CD14-positive monocyte (primary cell): ENCODE results near the gene ABCA3. TPM values are rescaled to one million over a fixed set of nuclear protein-coding genes. Genes with fewer than 3 reads are reported as not detected.
A peak's percentile ranks its signal among the peaks of the same experiment; 100 is the strongest.

ENCODE experiments used
- DNase-seq, 3 donors: peaks; one replicate each; pipeline ENCODE4 v3.0.0-alpha.2; 2011 to 2022
- H2AFZ ChIP-seq: 2 replicates; pipeline ENCODE4 v1.6.0; 2012; ENCODE audit warnings: mild to moderate bottlenecking, low read depth, low read length, inconsistent platforms; ENCODE audit not compliant: insufficient read depth, poor library complexity, severe bottlenecking
- H3K27ac ChIP-seq, 2 donors: 1 replicate in 1 of 2; 2 replicates in 1 of 2; pipeline ENCODE4 v1.5.1; 2012 to 2013; ENCODE audit warnings: low read length in 2 of 2, control low read depth in 1 of 2, inconsistent platforms in 1 of 2, low read depth in 1 of 2, mild to moderate bottlenecking in 1 of 2
- H3K27me3 ChIP-seq, 2 donors: one replicate each; pipeline versions ENCODE4 v1.6.0 to v1.6.1; 2011 to 2013; ENCODE audit warnings: low read length in 2 of 2; ENCODE audit not compliant: control insufficient read depth in 2 of 2, insufficient read depth in 2 of 2
- H3K36me3 ChIP-seq, 2 donors: replicated peaks in 1 of 2; 1 replicate in 1 of 2; 2 replicates in 1 of 2; pipeline versions ENCODE4 v1.5.1 to v1.6.1; 2012 to 2013; ENCODE audit warnings: low read length in 2 of 2, control low read depth in 1 of 2, inconsistent platforms in 1 of 2, mild to moderate bottlenecking in 1 of 2; ENCODE audit not compliant: insufficient read depth in 2 of 2, control insufficient read depth in 1 of 2
- H3K4me1 ChIP-seq, 2 donors: 1 replicate in 1 of 2; 2 replicates in 1 of 2; pipeline versions ENCODE4 v1.5.1 to v1.6.1; 2012 to 2013; ENCODE audit warnings: low read length in 2 of 2, control low read depth in 1 of 2, inconsistent platforms in 1 of 2, mild to moderate bottlenecking in 1 of 2, moderate library complexity in 1 of 2; ENCODE audit not compliant: insufficient read depth in 2 of 2, control insufficient read depth in 1 of 2
- H3K4me2 ChIP-seq: replicated peaks from 2 replicates; pipeline ENCODE3; 2012; ENCODE audit warnings: low read length, moderate library complexity, mild to moderate bottlenecking; ENCODE audit not compliant: poor library complexity, severe bottlenecking; ENCODE audit errors: extremely low read depth
- H3K4me3 ChIP-seq, 3 experiments: fragments of 200-600 bp in 1 of 3; sonication (generic) in 1 of 3; replicated peaks in 1 of 3; 1 replicate in 2 of 3; 2 replicates in 1 of 3; pipeline ENCODE4 v1.5.1; 2011 to 2013; ENCODE audit warnings: low read length in 3 of 3, mild to moderate bottlenecking in 3 of 3, control low read depth in 2 of 3, low read depth in 2 of 3, inconsistent platforms in 1 of 3, moderate library complexity in 1 of 3
- H3K79me2 ChIP-seq: 2 replicates; pipeline ENCODE4 v1.6.0; 2012; ENCODE audit warnings: mild to moderate bottlenecking, control low read depth, inconsistent platforms, low read length, moderate library complexity; ENCODE audit not compliant: insufficient read depth
- H3K9ac ChIP-seq: 2 replicates; pipeline ENCODE4 v1.6.0; 2017; ENCODE audit warnings: low read length, mild to moderate bottlenecking; ENCODE audit not compliant: insufficient read depth, poor library complexity, severe bottlenecking
- H3K9me3 ChIP-seq, 2 donors: replicated peaks in 1 of 2; 1 replicate in 1 of 2; 2 replicates in 1 of 2; pipeline versions ENCODE4 v1.5.1 to v1.6.1; 2012 to 2013; ENCODE audit warnings: low read length in 2 of 2, control low read depth in 1 of 2; ENCODE audit not compliant: control insufficient read depth in 1 of 2, insufficient read depth in 1 of 2
- H4K20me1 ChIP-seq: 2 replicates; pipeline ENCODE4 v1.6.0; 2012; ENCODE audit warnings: mild to moderate bottlenecking, low read length, control low read depth, moderate library complexity; ENCODE audit not compliant: insufficient read depth
- H3K27ac Mint-ChIP-seq, 7 donors: one replicate each; pipeline ENCODE4 v1.8.0; 2020; ENCODE audit warnings: mild to moderate bottlenecking in 7 of 7, mixed read lengths in 7 of 7, moderate library complexity in 6 of 7, inconsistent platforms in 2 of 7
- H3K27me3 Mint-ChIP-seq, 3 donors: one replicate each; pipeline ENCODE4 v1.8.0; 2021 to 2022; ENCODE audit warnings: low read depth in 3 of 3, mild to moderate bottlenecking in 3 of 3, mixed read lengths in 3 of 3, moderate library complexity in 3 of 3, inconsistent platforms in 1 of 3
- H3K36me3 Mint-ChIP-seq, 2 donors: one replicate each; pipeline ENCODE4 v1.8.0; 2020; ENCODE audit warnings: mixed read lengths in 2 of 2, inconsistent platforms in 1 of 2, mild to moderate bottlenecking in 1 of 2
- H3K4me1 Mint-ChIP-seq: one replicate; pipeline ENCODE4 v1.8.0; 2020; ENCODE audit warnings: mild to moderate bottlenecking, mixed read lengths
- H3K4me3 Mint-ChIP-seq, 2 donors: one replicate each; pipeline ENCODE4 v1.8.0; 2020; ENCODE audit warnings: mild to moderate bottlenecking in 2 of 2, mixed read lengths in 2 of 2, moderate library complexity in 1 of 2
- H3K9me3 Mint-ChIP-seq, 7 donors: one replicate each; pipeline ENCODE4 v1.8.0; 2020 to 2022; ENCODE audit warnings: mixed read lengths in 7 of 7, mild to moderate bottlenecking in 6 of 7, moderate library complexity in 6 of 7, inconsistent platforms in 2 of 7
- CTCF ChIP-seq: fragments of 200-600 bp; IDR thresholded peaks from one replicate; pipeline ENCODE4 v1.8.0; 2022; ENCODE audit warnings: antibody characterized with exemption, mild to moderate bottlenecking
- WGBS: methylation state at CpG from one replicate; pipeline ENCODE4 v1.1.5; 2013; ENCODE audit warnings: missing lambda C conversion rate; ENCODE audit not compliant: insufficient coverage; 5-methylcytosine and 5-hydroxymethylcytosine counted together
- intact Hi-C, 2 donors: fragments of 100-400 bp; cut with micrococcal nuclease; formaldehyde crosslinking; loops; one replicate each; pipeline versions ENCODE4 v1.15.0 to v1.15.1; 2023
- polyA plus RNA-seq, 3 donors: library from polyadenylated mRNA; depleted of rRNA in 1 of 3; unstranded in 2 of 3; stranded (reverse) in 1 of 3; fragments of 300-500 nt in 2 of 3; fragments of >200 nt in 1 of 3; fragmentation: Illumina TruSeq in 2 of 3; gene quantifications; 1 replicate in 2 of 3; 2 replicates in 1 of 3; pipeline ENCODE4 v1.2.3, GENCODE V29; 2012 to 2021

The ABCA3 gene
- polyA plus RNA-seq, 3 donors: 0.06 to 1.2 (median 0.68) TPM

GRCh38 chr16:2358811-2359210 lies 18.3 kb upstream of the ABCA3 start:
- Histone ChIP-seq H3K4me2 (no peak overlapping the region), H3K79me2 (no peaks in the 10 kb centered on the region), H3K9ac (no peak overlapping the region), H3K4me3 (no peak overlapping the region), H3K36me3 (no peaks in the 10 kb centered on the region), H2AFZ (no peak overlapping the region), H3K27me3 (peaks cover 11 to 19% of the 10 kb centered on the region in 2 donors), H3K4me1 (no peaks in the 10 kb centered on the region), H4K20me1 (no peaks in the 10 kb centered on the region), H3K9me3 (no peaks in the 10 kb centered on the region), H3K27ac (no peak overlapping the region)
- Mint-ChIP-seq H3K36me3 (no peaks in the 10 kb centered on the region), H3K27ac (no peak overlapping the region), H3K9me3 (peaks cover 0 to 3% (median 0%) of the 10 kb centered on the region in 7 donors), H3K4me1 (no peaks in the 10 kb centered on the region), H3K4me3 (no peak overlapping the region), H3K27me3 (peaks cover 10 to 35% (median 21%) of the 10 kb centered on the region in 3 donors)
- no CpG with 5 or more reads among the region's 3 CpGs for WGBS
- intact Hi-C loops: no loop called here
- TF ChIP-seq CTCF: no peak
- peak in 2 of 3 donors; percentile 4 to 12 for DNase-seq

- Mint-ChIP-seq H3K27ac (no peak overlapping the region), H3K4me1 (no peaks in the 10 kb centered on the region), H3K36me3 (no peaks in the 10 kb centered on the region), H3K27me3 (peaks cover 11 to 40% (median 23%) of the 10 kb centered on the region in 3 donors), H3K9me3 (peaks cover 0 to 3% (median 0%) of the 10 kb centered on the region in 7 donors), H3K4me3 (no peak overlapping the region)
- TF ChIP-seq CTCF: no peak
- Histone ChIP-seq H3K27ac (no peak overlapping the region), H2AFZ (no peak overlapping the region), H3K79me2 (no peaks in the 10 kb centered on the region), H3K27me3 (peaks cover 11 to 19% of the 10 kb centered on the region in 2 donors), H3K4me1 (no peaks in the 10 kb centered on the region), H3K9ac (no peak overlapping the region), H3K4me2 (no peak overlapping the region), H3K4me3 (no peak overlapping the region), H3K9me3 (no peaks in the 10 kb centered on the region), H3K36me3 (no peaks in the 10 kb centered on the region), H4K20me1 (no peaks in the 10 kb centered on the region)
- intact Hi-C loops: no loop called here
- no CpG with 5 or more reads among the region's 4 CpGs for WGBS
- DNase-seq: no peak
Observed at GRCh38 chr16:2357331-2357730, 16.8 kb upstream of the ABCA3 start.
